Measurements from ENCODE around the gene WWOX. TPM values are rescaled to one million over a fixed set of nuclear protein-coding genes. Genes with fewer than 3 reads are reported as not detected.

The WWOX gene
- polyA plus RNA-seq, 1 donor (not counting 4 experiments of a cell fraction or from before 2014, with no cell fraction given): 5.1 TPM

DNA sequence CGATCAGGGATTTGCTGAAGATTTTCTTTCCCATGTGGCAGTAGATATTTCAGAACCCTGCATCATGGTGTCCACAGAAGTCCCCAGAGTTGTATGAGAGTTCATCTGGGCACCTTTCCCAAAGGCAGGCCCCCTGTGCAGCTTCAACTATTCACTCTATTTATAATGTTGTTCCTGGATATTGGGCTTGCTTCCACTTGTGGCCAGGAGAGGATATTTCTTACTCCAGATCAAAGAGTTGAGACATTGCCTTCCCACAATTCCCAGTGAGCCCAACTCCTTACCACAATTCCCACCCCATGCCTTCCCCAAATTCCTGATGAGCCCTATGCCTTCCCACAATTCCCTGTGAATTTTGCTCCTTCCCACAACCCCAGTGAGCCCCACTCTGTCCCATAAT, 206.9 kb downstream of the WWOX start:
- Histone ChIP-seq H3K4me1 (ENCODE audit: control insufficient read depth, extremely low read depth, insufficient read depth, low read length) (peaks cover 6% of the 10 kb centered on the region), H3K27ac (ENCODE audit: control insufficient read depth, insufficient read depth, low read length) (no peak overlapping the region), H3K36me3 (ENCODE audit: control insufficient read depth in 2 of 2, extremely low read depth in 1 of 2, insufficient read depth in 2 of 2, low read length in 2 of 2) (no peaks in the 10 kb centered on the region), H3K79me2 (ENCODE audit: control insufficient read depth, insufficient read depth, low read length) (no peaks in the 10 kb centered on the region), H3K27me3 (ENCODE audit: control insufficient read depth, extremely low read depth, insufficient read depth, low read length) (no peaks in the 10 kb centered on the region), H3K9ac (ENCODE audit: control insufficient read depth, extremely low read depth, insufficient read depth, low read length) (no peak overlapping the region), H3K9me3 (ENCODE audit: control insufficient read depth, low read depth, low read length) (no peaks in the 10 kb centered on the region), H4K20me1 (ENCODE audit: control insufficient read depth, extremely low read depth, insufficient read depth, low read length) (no peaks in the 10 kb centered on the region), H2AFZ (ENCODE audit: control insufficient read depth, low read length) (no peak overlapping the region), H3K9me1 (ENCODE audit: control insufficient read depth, extremely low read depth, insufficient read depth, low read length) (no peaks in the 10 kb centered on the region), H3K4me3 (ENCODE audit: control insufficient read depth in 2 of 3, extremely low read depth in 1 of 3, insufficient read depth in 2 of 3, low read depth in 1 of 3, low read length in 3 of 3) (no peak overlapping the region), H3K4me2 (ENCODE audit: control insufficient read depth, extremely low read depth, insufficient read depth, low read depth, low read length) (no peak overlapping the region)
- DNase-seq (ENCODE audit: low read depth, low spot score) (no peak), FAIRE-seq (no peak)
- dilution Hi-C loops (cut with MboI; ENCODE audit: extremely low pct_ligation_motif_present, low sequenced_read_pairs): no loop called here
- no peak for TF ChIP-seq EZH2 (IDR thresholded peaks at IDR 0.05; ENCODE audit: low read length)
- TF ChIP-seq, protein P1, sequence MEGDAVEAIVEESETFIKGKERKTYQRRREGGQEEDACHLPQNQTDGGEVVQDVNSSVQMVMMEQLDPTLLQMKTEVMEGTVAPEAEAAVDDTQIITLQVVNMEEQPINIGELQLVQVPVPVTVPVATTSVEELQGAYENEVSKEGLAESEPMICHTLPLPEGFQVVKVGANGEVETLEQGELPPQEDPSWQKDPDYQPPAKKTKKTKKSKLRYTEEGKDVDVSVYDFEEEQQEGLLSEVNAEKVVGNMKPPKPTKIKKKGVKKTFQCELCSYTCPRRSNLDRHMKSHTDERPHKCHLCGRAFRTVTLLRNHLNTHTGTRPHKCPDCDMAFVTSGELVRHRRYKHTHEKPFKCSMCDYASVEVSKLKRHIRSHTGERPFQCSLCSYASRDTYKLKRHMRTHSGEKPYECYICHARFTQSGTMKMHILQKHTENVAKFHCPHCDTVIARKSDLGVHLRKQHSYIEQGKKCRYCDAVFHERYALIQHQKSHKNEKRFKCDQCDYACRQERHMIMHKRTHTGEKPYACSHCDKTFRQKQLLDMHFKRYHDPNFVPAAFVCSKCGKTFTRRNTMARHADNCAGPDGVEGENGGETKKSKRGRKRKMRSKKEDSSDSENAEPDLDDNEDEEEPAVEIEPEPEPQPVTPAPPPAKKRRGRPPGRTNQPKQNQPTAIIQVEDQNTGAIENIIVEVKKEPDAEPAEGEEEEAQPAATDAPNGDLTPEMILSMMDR (optimal IDR thresholded peaks at IDR 0.05 in 1 of 3, IDR thresholded peaks at IDR 0.05 in 1 of 3, conservative IDR thresholded peaks at IDR 0.05 in 1 of 3; ENCODE audit: extremely low read depth in 1 of 3, insufficient read depth in 2 of 3, low read length in 3 of 3): no peak

DNA sequence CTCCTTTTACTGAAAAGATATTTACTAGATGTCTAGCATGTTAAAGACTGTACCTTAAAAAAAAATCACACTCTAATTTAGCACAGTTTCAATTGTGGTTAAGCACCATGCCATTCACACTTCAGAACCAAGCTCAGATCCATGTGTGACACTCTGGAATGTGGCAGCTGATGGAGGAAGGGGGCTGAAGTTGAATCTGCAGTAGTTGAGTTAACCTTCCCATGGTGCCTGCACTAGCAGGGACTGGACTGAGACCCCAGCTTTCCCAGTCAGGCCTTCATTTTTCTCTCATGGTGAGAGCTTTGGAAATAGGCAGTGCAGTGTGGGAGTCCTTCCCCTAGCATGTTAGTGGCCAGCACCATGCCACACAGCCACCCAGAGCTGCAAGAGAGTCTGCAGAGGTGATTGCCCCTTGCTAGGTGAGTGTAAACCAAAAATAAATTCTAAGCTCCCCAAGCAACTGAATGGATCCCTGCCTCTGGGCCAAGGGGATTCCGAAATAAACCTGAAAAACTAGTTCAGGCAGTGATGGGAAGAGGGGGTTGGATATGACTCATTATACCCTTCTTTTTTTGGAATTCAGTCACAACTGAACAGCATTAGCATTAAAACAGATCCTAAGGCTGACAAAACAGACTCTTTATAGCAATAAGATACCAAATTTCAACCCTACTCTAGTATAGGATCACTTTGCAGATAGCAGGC, 208.5 kb downstream of the WWOX start:
- dilution Hi-C loops (cut with MboI; ENCODE audit: extremely low pct_ligation_motif_present, low sequenced_read_pairs): no loop called here
- FAIRE-seq: no peak
- no peaks in the 10 kb centered on the region for H3K79me2 ChIP-seq (ENCODE audit: control insufficient read depth, insufficient read depth, low read length)

More for the DNA sequence above, 208.5 kb downstream of the WWOX start:
- Histone ChIP-seq H3K4me1 (ENCODE audit: control insufficient read depth, extremely low read depth, insufficient read depth, low read length) (peaks cover 6% of the 10 kb centered on the region), H4K20me1 (ENCODE audit: control insufficient read depth, extremely low read depth, insufficient read depth, low read length) (no peaks in the 10 kb centered on the region), H3K9ac (ENCODE audit: control insufficient read depth, extremely low read depth, insufficient read depth, low read length) (no peak overlapping the region), H3K27ac (ENCODE audit: control insufficient read depth, insufficient read depth, low read length) (no peak overlapping the region), H3K4me3 (ENCODE audit: control insufficient read depth in 2 of 3, extremely low read depth in 1 of 3, insufficient read depth in 2 of 3, low read depth in 1 of 3, low read length in 3 of 3) (no peak overlapping the region), H3K9me3 (ENCODE audit: control insufficient read depth, low read depth, low read length) (no peaks in the 10 kb centered on the region), H3K36me3 (ENCODE audit: control insufficient read depth in 2 of 2, extremely low read depth in 1 of 2, insufficient read depth in 2 of 2, low read length in 2 of 2) (no peaks in the 10 kb centered on the region), H3K9me1 (ENCODE audit: control insufficient read depth, extremely low read depth, insufficient read depth, low read length) (no peaks in the 10 kb centered on the region), H2AFZ (ENCODE audit: control insufficient read depth, low read length) (no peak overlapping the region), H3K4me2 (ENCODE audit: control insufficient read depth, extremely low read depth, insufficient read depth, low read depth, low read length) (no peak overlapping the region), H3K27me3 (ENCODE audit: control insufficient read depth, extremely low read depth, insufficient read depth, low read length) (no peaks in the 10 kb centered on the region)
- DNase-seq (ENCODE audit: low read depth, low spot score): no peak
- TF ChIP-seq EZH2 (IDR thresholded peaks at IDR 0.05; ENCODE audit: low read length): no peak
- TF ChIP-seq, protein P1 (optimal IDR thresholded peaks at IDR 0.05 in 1 of 3, IDR thresholded peaks at IDR 0.05 in 1 of 3, conservative IDR thresholded peaks at IDR 0.05 in 1 of 3; ENCODE audit: extremely low read depth in 1 of 3, insufficient read depth in 2 of 3, low read length in 3 of 3): no peak

Data from keratinocyte (primary cell).